NCI-H1417 (cell line): ENCODE data around the gene MGAT4A.

Experiments
- DNase-seq, 3 experiments: peaks; one replicate each; lab custom pipeline; 2025; lab: John Stamatoyannopoulos, UW

MGAT4A gene

DNA sequence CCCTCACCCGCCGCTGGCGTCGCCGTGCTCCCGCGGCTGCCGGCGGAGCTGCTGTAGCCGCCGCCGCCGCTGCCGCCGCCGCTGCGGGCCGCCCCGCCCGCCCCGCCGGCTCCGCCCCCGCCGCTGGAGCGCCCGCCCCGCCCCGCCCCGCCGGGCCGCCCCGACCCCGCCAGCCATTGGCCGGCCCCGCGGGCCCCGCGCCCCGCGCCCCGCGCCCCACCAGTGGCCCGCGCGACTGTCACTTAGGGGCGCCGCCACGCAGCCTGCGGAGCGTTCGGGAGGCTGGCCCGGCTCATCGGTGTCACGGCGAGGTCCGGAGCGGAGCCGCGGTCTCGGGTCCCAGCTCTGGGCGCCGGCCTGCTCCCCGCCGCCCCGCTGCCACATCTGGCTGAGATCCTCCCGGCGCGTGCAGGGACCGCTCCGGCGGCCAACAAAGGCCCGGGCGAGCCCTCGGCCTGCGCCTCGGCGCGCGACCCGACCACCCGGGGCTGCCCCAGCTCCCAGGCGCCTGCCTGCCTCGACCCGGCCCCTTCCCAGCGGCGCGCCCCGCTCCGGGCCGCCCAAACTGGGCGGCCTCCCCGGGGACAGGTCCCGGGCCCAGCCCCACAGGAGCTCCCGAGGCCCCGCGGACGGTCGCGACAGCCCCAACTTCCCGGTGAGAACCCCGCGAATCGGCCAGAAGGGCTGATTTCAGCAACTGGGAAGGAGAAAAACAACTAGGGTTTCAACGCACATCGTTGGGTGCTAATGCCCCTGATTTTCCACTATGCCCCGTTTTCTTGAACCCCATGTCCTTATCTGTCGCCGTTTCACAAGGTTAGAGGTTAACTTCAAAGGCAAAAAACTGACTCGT is at the start of gene MGAT4A:
TSS of gene MGAT4A (minus strand) at position 92 of the 853 bp plus-strand sequence. CDS start 4,800 bp downstream, outside the sequence.
- peak; percentile 53 to 90 (median 70) for DNase-seq

DNA sequence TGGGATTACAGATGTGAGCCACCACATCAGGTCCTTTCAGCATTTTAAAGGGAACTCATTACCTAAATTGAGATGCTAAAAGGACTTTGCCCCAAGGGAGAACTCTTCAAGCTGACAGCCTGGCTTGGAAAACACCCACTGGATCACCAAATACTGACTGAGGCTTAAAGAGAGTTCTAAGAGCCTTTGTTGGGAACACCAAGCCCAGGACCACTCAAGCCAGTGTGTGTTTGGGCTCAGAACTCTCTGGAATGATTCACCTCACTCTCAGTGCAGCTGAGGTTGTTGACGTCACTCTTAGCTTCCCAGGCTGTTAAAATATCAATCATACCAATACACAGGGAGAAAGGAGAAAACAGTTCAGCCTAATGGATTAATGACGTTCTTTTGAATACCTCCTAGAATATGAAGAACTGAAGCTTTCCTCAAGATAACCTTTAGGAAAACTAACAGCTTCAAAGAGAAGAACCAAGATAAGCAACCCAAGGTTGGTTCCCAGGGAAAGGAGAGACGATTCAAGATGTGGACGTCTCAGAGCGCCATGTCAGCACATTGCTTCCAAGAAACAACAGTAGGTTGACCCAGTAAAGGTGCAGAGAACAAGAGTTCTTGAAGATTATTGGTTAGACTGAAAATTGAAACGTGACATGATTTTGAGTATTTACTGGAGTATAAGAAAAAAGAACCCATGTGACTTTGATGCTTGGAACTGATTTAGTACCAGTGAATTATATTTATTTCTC is 48.0 kb upstream of the MGAT4A start:
- no peak for DNase-seq

DNA sequence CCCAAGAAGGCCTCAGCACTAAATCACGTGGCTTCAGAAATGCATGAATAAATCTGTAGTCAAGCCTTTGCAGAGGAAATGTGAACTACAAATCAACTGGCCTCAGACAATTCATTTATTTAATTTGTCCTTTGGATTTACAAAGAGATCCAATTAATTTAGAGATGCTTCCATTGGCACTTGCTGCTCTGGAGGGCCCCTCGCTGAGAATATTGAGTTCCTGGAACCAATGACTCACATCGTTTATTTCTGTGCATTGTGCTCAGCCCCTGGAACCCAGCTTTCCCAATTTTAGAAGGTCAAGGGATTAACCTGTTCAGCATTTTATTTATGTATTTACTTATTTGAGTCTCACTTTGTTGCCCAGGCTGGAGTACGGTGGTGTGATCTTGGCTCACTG is 47.2 kb upstream of the MGAT4A start:
- no peak for DNase-seq

DNA sequence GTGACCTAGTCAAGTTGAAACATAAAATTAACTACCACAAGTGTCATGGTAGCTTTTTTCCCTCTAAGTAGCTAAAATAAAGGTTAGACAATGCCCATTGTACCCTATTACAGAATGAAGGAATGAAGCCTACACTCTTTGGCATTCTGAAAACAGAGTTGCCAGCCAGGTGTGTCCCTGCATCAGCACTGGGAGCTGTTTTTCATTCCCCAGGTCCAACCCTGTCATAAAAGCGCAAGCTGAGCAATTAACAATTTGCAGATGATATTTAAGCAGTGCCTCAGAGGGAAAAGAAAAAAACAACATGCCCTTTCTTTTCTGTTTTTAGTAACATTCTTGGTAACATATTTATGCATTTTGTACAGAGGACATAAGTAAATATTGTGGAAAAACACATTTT is 46.8 kb upstream of the MGAT4A start:
- no peak for DNase-seq

DNA sequence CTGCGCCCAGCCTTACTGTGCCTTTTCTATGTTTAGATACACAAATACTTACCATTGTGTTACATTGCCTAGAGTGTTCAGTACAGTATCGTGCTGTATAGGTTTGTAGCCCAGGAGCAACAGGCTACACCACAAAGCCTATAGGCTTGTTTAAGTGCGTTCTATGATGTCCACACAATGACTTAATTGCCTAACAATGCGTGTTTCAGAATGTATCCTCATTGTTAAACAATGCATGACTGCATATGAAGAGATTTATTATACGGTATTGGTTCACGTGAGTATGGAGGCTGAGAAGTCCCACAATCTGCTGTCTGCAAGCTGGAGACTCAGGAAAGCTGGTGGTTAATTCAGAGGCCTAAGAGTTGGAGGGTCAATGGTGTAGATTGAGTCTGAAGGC is 46.1 kb upstream of the MGAT4A start:
- DNase-seq = no peak

DNA sequence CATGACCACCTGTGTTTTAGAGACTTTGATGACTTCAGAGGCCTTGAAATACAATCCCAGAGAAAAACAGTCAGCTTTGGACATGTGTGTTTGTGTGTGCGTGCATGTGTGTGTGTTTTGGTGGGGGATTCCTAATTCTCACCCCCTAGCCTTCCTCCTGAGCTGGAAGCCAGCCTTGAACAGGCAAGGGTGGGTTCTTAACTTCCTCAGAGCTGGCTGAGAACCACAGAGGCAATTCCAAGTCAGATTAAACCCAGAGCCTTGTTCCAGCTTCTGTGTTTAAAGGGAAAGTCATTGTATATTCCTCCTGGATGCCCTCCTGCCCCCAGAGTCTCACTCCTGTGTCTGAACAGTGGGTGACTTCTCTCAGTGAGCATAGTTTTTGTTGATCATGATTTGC is 45.2 kb upstream of the MGAT4A start:
- no peak for DNase-seq

DNA sequence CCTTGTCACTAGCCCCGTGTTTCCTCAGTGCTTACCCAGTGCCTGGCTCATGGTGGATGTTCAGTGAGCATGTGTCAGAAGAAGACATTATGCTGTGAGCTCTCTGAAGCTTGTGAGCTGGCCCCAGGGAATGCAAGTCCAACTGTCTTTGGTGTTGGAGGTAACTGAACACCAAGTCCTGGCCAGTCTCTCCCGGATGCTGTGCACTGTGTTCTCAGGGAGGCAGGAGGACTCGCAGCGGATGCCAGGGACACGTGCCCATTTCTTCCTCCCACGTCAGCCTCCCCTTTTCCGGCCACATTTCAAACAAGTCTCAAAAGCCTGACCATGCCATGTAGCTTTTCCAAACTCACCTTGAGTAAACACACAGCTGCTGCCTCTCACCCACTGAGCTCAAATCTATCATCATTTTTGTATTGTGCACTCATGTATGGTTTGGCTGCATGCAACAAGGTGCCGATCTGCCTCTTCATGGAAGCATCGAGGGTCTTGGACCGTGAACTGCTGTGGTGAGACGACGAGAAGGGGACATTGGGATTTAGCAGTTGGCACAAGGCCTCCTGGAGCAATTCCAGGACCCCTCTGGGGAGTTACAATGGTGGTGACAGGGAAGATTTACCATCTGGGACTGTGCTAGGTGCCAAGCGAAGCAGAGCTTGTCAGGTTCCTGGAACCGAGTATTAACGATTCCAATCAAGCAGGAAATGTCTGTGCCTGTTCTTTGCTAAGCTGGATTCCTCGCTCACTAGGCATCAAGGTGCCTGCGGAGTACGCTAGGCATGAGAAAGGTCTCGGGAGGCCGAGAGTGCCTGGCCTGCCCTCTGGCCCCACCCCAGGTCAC is 44.4 kb upstream of the MGAT4A start:
- DNase-seq = no peak

DNA sequence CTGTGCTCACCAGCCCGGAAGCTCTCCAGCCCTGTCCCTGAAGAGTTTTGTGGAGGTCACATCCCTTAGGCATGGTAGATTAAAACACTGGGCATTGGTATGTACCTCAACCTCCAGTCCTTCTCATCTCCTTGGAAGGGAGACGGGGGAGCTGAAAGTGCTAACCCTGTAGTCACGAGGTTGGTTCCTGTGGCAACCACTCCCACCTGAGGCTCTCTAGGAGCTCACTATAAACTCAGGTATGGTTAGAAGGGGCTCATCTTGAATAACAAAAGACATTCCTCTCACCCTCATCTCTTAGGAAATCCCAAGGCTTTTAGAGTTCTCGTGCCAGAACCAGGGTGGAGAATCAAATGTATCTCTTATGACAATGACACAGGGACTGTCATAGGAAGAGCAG is 43.0 kb upstream of the MGAT4A start:
- no peak for DNase-seq

DNA sequence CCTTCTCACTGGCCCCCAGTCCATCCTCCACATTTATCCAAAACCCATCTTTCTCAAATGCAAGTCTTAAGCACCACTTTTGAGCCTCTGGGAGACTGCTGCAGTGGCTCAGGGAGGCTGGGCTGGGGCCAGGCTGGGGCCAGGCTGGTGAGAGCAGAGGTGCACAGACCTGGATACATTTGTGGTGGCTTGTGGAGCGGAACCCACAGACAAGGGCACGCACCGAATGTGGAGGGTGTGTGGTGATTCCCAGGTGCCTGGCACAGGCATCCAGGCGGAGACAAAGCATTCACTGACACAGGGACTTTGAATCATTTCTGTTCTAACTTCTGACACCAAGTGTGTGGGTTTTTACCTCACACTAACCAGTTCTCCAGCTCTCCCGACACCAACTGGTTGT is 42.2 kb upstream of the MGAT4A start:
- no peak for DNase-seq

DNA sequence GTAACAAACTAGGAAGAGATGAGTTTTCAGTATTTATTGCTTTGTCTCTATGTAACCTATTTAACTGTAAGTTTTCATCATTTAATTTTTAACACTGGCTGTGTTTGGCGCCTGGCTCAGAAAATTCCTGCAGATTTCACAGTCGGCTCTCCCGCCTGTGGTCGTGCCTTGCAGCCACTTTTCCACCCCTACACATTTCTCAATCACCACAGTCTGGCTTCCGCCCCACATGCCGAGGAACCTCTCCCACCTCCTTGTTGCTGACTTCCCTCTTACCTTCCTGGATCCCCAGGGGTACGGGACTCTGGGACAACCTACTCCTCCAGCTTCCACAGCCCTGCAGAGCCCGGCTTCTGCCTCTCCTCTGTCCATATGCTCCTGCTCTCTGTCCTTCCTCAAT is 41.6 kb upstream of the MGAT4A start:
- no peak for DNase-seq

DNA sequence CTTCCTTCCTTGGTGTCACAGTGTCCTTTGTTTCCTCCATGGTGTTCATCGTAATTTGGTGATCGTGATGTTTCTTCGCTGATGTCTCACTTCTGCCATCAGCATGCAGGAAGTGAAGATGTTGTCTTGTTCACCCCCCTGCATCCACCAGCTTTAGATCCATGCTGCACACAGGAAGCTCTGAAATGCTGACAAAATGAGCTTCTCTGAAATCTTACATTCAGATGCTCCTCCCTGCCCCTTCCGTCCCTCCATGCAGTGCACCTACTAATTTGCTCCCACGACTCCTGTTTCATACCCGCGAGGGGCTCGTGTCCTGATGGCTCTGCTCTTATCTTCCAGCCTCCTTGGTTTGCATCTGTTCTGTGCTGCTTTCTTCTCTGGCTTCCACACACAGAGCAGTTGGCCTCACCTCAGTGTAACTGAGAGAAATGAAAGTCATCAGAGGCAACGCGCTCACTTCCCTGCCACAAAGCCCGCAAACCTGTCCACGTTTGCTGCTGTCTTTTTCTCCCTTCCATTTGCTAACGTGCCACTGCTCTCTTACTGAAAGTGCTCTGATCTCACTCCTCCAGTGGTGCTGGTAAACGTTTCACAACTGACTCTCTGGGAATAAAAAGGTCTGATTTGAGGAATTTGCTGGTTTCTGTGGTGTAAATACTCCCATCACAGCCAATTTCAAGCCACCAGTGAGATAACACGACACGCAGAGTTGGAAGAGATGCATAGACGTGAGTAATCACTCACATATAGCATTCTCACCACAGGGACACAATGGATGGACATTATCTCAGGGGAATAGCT is 41.0 kb upstream of the MGAT4A start:
- no peak for DNase-seq

DNA sequence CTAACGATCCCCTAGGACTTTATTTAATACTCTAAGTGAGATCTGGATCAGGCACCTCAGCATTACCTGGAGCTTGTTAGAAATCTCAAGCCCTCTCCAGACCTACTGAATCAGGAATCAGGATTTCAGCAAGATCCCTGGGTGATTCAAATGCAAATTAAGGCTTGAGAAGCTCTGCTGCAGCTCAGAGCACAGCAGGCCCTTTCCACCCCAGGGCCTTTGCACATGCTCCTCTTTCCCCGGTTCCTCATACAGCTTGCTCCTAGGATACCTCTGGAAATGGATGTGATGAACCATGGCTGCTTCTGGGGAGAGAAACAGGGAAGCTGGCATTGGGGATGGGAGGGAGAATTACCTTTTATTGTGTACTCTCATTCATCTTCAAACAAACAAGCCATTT is 40.3 kb upstream of the MGAT4A start:
- DNase-seq = no peak

DNA sequence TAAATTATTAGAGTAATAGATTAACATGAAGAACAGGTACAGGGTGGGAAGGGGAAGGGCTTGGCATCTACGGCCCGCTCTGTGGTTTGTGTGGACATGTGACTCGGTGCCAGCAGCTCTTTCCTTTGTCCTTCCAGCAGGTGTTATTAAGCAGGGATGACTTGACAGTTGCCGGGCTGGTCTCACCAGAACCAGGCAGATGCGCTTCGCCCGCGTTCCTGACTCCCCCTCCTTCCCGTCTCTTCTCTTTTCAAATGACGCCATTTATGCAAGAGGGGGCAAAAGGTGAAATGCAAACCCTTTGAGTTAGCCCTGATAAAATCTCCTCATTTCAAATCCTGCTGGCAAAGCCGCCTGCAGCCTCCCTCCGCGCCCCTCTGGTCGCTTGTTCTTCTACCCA is 38.9 kb upstream of the MGAT4A start:
- peak in 2 of 3 experiments; percentile 22 to 81 for DNase-seq

DNA sequence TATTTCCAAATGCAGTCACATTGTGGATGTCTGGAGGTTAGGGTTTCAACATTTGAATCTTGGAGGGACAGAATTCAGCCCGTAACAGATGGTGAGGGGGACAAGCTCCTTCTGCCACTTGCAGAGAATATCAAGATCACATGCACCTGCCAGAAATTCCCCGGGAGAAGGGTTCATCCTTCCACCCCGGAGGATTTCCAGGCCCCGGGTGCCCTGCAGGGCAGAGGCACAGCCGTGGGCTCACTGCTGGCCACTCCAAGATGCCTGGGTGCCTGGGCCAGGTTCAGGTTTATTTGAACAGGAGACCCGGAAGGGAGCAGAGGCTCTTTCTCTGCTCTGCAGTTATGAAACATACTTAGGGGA is 38.2 kb upstream of the MGAT4A start:
- DNase-seq = no peak

DNA sequence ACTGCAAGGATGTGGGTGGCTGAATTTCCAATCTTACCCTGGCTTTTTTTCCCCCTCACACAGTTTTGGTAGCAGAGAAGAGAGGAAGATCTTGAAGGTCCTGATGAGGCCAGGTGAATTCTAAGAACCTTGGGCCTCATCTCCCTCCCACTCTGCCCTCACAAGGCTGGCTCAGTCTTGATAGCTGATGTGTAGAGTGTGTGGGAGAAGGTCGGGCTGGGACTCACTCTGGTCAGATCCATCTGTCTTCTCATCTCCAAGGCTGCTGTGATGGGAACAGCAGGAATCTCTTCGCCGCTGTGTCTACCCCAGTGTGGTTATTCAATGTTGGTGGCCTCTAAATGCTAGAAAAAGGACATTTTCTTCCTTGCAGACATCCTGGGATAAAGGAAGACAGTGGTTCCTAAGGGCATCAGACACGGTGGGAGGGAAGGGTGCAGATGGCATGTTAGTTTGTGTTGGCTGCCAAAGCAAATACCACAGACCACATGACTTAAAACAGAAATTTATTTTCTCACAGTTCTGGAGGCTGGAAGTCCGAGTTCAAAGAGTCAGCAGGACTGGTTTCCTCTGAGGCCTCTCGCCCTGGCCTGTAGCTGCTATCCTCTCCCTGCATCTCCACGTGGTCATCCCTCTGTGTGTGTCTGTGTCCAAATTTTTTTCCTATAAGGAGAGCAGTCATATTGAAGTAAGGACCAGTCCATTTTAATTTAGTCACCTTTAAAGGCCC is 37.6 kb upstream of the MGAT4A start:
- DNase-seq = no peak

DNA sequence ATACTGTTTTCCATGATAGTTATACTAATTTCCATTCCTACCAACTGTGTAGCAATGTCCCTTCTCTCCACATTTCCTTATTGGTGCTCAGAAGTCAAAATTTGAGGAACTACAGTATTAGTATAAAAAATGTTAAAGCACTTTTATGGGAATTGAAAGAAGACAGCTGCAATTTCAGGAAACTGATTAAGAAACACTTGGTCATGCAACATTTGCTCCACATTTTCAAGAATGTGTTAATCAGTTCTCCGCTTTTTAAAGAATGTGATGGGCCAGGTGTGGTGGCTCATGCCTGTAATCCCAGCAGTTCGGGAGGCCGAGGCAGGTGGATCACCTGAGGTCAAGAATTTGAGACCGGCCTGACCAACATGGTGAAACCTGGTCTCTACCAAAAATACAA is 33.6 kb upstream of the MGAT4A start:
- no peak for DNase-seq

DNA sequence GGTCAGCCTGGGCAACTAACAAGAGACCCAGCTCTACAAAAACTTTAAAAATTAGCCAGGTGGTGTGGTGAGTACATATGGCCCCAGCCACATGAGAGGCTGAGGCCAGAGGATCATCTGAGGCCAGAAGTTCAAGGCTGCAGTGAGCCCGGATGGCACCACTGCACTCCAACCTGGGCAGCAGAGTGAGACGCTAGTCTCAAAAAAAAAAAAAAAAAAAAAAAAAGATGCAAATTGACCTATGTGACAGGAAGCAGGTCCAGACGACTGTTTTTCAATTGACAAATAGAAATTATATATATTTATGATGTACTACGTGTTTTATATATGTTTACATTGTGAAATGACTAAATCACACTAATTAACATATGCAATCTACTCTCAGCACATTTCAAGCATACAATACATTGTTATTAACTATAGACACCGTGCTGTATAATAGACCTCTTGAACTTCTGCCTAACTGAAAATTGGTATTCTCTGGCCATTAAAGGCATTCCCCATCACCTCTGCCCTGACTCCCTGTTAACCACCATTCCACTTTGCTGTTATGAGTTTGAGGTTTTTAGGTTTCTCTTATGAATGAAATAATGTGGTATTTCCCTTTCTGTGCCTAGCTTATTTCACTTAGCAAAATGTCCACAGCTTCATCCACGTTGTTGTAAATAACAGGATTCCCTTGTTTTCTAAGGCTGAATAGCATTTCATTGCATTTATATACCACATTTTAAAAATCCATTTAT is 32.4 kb upstream of the MGAT4A start:
- DNase-seq = no peak

DNA sequence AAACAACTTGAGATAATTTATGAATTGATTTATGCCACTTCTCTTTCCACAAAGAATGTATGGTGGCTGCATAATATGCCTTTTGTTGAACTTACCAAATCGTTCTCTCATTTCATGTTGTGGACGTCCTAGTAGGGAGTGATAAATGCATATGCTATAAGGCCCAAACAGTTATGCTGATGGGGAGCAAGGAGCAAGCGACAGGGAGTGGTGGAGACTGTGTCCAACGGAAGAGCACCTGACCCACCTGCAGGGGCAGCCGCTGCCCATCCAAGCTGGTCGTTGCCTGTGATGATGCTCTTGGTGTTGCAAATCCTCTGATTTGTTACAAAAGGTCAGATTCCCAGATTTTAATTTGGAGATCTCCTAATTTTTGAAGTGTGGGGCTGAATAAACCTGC is 31.0 kb upstream of the MGAT4A start:
- DNase-seq = no peak

DNA sequence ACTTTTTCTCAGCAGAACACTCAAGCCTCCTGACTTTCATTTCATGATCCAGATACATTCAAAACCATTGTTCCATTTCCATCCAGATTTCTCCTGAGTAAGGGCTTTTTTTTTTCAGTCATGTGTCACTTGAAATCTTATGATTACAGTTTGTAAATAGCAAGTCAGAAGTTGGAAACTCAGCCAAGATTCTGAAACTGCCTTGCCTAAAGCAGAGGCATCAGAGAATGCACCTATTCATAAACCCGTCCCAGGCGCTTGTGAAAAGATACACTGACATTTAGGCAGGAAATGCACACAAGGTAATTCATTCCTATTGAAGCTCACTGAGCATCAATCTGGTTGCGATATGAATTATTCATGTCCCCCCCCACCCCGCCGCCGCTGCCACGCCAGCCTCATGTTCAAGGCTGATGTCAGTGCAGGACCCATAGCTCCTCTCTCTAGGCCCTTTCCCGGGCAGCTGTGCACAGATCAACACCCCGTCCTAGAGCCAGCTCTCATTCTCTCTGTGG is 30.4 kb upstream of the MGAT4A start:
- DNase-seq = no peak
